Stromal cell of bone marrow (primary cell): Measurements from ENCODE around the gene MRPL39.
"Not testable (repeated sequence)": the region's sequence is repeated elsewhere in the genome, so short reads cannot be mapped to it uniquely, and the experiment has no call there.

Experiments
- DNase-seq: peaks from one replicate; pipeline ENCODE4 v3.0.0-alpha.2; 2012; ENCODE audit warnings: low read depth

Gene MRPL39

DNA sequence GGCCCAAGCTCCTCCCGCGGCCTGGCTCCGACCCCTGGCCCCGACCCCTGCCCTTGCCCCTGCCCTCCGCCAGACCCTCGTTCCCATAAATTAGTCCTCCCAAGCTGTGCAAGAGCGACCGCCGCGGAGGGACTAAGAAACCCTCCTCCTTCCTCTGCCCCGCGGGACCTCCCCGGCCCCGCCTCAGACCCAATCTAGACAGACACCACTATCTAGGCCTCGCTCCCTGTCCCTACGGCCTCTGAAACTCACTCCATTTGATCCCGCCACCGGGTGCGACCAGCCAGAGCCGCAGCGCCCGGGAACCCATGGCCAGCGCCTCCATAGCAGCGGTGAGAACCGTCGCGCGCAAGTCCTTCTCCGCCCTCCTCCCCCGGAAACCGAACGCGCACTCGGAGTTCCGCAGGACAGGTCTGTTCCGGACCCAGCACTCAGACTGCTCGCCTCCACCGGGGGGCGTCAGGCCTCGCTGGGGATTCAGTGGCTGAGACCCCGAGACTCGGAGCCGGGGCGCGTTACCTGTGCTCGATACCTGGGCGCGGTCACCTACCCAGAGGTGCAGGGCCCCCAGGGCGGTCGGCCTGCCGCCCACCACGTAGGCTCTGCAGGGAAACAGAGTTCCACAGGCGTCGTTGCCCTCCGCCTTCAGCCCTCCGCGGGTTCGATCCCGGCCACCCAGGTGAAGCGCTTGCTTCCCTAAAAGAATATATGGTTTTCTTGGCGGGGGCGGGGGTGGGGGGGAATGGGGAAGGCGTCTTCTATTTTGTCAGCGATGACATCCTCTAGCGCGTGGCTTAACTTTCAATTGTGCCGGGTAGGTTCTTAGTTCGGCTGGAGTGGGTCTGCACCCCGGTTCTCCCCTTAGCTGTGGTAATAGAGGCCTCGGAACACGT, at the start of gene MRPL39:
Gene MRPL39, minus strand, starts transcription at position 331 of the 893 bp plus-strand sequence. Its CDS starts 6 bp downstream, at position 325.
- peak; percentile 69 for DNase-seq

DNA sequence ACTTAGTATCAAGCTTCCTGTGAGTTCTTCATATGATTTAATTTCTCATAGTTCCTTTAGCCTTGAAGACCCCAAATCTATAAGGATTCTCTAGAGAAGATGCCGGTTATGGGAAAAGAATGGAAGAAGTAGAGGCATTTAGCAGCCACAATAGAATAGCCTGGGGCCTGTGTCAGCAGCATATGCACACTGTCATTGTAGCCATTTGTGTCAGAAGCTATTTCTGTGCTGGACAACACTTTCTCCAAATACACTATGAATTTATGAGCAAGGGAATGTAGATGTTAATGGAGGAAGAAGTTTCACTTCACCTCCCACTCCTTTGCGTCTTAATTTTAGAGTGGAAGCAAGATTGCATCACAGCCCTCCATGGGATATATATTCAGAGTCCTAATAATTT, 49.1 kb upstream of the MRPL39 start:
- no peak for DNase-seq

DNA sequence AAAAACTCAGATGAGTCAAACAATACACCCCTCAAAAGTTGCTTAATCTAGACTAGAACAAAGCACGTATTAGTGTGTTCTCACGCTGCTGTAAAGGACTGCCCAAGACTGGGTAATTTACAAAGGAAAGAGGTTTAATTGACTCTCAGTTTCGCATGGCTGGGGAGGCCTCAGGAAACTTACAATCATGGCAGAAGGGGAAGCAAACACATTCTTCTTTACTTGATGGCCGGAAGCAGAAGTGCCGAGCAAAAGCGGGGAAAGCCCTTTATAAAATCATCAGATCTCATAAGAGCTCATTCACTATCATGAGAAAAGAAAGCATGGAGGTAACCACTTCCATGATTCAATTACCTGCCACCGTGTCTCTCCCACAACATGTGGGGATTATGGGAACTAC, 41.9 kb upstream of the MRPL39 start:
- DNase-seq: no peak

DNA sequence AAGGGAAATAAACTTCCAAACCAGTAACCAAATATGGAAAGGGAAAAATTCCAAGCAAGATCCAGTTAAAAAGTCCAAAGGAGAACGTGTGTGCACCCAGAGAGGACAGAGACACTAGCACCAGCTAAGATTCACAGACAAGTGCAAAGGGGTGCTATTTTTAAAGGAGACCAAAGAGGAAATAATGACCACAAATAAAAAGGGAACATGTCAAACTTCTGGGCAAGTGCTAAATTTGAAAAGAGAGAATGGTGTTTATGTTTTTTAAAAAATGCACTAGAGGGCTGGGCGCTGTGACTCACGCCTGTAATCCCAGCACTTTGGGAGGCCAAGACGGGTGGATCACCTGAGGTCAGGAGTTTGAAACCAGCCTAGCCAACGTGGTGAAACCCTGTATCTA, 40.4 kb upstream of the MRPL39 start:
- DNase-seq: no peak

DNA sequence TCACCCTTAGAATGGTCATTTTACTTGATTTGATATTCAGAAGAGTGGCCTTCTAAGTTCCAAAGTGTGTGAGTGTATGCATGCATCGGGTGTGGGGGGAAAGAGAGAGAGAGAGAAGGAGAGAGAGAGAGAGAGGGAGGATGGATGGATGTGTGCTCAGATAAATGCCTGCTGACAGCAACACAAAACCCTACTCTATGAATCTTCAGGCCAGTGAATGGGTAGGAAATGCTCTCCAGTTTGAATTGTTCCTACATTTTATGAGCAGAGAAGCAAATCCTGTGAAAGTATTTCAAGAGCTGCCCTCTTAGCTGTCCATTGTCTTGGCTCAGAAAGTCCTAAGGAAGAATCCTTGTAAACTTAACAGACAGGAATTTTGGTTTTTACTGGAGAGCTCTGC, 39.2 kb upstream of the MRPL39 start:
- DNase-seq: no peak

DNA sequence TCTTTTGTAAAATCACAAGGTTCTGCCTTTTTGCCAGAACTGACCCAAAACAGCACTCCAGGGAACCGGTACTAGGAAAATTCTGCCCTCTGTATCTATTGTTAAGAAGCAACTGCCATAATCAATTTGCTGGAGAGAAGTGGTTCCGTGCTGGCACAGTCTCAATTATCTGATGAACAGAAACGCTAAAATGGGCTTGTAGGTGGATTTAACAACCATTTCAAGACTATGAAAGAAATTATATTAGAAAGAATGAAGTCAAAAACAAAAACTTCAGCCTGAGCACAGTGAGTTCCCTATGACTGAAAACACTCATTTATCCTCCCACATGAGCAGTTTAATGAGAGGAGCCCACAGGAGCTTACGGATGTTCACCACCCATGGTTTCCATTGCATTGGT, 36.2 kb upstream of the MRPL39 start:
- no peak for DNase-seq

DNA sequence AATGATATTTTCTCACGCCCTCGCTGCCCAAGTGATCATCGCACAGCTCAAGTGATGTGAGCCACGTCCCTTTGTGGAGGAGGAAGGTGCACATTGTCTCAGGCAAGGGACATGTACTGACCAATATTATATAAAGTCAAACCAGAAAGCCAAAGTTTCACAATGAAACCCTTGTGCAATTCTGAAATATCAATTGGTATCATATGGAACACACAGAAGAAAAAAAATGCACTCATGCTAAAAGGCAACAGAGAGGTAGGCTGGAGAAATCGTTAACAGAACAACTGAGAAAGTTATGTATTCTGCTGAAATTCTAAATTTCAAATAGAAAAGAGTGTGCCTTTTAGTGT, 33.6 kb upstream of the MRPL39 start:
- no peak for DNase-seq

DNA sequence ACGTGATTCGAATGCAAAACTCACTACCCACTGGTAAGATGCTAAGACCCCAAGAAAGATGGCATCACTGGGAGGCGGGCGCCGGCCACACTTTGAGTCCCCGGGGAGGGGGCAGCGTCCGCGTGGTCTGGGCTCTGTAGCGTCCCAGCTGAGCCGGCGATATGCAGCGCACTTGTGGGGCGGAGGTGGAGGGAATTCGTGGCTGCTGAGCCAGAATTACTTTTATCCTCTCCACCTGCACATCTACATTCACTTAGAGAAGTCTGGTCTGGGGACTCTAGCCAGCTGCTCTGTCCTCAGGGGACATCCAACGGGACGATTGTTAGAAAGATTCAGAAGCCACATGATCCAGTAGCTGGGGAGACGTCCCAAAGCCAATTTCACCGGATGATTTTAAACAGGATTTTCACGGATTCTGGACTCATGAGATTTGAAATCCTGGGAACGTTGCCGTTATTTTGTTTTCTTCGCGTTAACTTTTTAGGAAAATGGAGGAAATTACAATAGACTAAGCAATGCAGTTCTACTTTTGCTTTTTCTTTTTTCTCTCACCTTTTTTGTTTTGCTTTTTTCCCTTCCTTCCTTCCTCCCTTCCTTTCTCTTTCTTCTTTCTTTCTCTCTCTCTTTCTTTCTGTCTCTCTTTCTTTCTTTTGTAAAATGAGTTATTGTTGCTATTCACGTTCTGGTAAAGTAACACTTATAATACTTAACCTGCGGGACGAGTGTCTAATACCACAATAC, 33.1 kb upstream of the MRPL39 start:
- DNase-seq: no peak

DNA sequence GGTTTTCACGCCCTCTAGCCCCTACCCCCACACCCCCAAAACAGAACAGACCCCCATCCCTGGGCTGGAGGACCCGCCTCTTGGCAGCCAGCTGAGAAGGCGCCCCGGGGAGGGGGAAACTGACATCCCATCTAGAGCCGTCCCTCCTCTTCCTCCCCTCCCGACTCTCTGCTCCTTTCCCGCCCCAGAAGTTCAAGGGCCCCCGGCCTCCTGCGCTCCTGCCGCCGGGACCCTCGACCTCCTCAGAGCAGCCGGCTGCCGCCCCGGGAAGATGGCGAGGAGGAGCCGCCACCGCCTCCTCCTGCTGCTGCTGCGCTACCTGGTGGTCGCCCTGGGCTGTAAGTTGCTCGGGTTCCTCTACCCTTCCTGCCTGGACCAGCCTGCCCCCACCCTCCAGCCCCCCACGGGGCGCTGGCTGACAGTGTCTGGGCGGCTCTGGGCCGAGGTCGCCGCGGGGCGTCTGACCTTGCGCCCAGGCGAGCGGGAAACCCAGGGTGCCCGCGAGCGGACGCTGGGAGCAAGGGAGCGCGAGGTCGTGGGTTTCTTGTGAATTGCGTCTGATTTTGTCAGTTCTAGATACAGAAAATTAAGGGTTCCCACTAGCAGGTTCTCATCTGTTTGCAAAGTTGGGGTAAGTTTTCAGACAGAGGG, 32.4 kb upstream of the MRPL39 start:
- no peak for DNase-seq

DNA sequence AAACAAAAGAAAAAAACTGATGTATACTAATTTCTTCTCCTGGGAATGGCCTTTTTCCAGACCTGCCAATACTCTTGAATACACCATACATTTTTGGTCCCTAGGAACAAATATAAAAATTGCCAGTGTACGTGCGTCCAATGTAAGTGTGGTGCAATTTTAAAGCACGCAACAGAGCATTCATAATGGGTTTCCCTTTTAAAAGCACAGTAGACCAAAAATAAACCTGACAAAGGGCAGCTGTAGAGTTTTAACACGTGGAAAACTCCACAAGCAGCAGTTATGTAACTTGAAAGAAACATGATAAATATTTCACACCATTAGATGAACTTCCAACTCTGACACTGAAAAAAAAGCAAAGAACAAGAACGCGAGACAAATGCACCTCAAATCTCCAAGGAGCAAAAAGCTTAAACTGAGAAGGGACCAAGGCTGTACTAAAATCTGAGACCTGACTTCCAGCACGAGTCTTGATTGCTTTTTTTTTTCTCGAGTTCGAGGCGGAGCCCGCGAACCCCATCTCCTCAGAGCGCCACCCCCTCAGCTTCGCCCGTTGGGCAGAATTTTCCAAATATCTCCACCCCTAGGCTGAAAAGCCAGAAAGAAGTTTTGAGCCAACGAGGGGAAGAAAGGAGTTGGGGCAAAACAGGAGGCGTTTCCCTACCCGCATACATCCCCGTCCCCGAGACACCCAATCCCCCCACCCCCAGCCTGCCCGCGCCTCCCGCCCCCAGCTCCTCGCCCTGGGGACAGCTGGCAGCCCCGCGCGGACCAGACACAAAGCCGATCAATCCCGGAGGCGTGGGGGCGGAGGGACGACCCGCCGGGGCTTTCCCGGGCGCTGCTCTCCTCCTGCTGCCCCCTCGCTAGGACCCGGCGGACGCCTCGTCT, 31.6 kb upstream of the MRPL39 start, which contains the start of gene JAM2:
Gene JAM2, plus strand, starts transcription at position 599 of the 891 bp plus-strand sequence. CDS start 564 bp downstream, outside the sequence.
- no peak for DNase-seq

DNA sequence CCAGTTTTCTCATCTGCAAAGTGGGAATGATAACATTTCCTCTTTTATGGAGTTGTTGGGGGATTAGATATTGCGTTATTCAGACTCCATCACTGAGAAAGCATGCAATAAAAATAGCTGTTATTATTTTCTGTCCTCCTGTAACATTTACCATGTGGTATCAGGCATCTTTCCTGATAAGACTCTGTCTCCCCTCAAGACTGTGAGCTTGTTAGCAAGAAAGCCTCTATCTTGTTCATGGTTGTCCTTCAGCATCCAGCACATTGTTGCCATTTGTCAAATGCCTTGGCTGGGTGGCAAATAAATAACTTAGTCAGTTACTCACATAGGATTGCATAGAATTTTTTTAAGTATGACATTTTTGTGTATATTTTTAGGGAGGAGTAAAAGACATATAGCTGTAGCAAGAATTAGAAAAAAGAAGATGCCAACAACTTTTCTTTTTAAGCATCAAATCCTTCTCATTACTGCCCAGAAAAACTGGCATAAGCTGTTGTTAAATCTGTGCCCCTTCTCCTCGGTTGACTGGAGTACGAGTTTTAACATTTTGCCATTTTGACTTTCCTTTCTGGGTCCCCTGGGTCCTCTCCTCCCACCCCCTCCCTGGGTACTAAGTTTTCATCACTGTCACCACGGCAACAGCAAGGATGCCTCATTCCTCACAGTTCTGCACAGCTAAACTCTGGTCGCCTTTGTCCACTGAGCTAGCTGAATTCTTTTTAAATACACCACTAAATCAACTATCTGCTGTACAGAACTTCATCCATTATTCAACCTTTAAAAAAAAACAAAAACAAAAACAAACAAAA, 30.8 kb upstream of the MRPL39 start:
- no peak for DNase-seq

DNA sequence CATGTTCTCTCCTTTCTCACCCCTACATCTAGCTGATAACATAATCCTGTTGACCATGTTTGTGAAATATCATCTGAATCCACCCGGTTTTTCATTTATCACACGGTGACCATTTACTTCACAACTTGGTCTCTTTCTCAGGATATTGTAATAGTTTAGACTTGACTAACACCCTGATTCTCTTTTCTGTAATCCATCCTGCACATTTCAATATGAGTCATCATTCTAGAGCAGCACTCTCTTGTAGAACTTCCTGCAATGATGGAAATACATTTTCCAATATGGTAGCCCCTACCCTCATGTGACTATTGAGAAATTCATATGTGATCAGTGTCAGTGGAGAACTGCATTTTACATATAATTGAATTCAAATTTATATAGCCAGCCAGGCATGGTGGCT, 29.4 kb upstream of the MRPL39 start:
- DNase-seq: no peak

DNA sequence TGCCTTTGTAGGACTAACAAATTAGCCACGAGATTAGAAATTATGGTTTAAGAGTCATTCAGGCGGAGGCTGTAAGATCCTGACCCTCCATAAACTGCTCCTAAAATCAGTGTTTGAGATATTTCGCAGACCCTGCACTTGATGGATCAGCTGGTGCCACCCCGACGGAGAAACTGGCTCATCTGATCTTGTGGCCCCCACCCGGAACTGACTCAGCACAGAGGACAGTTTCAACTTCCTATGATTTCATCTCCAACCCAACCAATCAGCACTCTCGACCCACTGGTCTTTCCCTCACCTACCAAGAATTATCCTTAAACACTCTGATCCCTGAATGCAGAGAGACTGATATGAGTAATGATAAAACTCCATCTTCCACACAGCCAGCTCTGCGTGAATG, 28.0 kb upstream of the MRPL39 start:
- DNase-seq: no peak

DNA sequence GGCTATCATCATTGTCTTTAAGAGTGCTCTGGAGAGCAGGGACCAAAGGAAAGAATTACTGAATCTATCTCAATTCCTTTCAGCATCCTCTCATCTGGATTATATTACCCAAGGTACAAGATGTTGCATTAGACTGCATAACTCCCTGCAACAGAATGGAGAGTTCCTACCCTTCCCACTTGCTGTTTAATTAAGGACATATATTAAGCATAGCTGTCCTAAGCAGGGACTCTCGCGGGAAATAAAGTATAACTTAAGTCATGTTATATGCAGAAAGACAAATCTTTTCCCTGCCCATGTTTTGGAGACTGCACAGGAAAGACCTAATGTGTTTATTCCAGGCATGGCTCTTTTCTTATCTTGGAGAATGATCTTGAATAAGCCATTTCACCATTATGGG, 25.0 kb upstream of the MRPL39 start:
- no peak for DNase-seq

DNA sequence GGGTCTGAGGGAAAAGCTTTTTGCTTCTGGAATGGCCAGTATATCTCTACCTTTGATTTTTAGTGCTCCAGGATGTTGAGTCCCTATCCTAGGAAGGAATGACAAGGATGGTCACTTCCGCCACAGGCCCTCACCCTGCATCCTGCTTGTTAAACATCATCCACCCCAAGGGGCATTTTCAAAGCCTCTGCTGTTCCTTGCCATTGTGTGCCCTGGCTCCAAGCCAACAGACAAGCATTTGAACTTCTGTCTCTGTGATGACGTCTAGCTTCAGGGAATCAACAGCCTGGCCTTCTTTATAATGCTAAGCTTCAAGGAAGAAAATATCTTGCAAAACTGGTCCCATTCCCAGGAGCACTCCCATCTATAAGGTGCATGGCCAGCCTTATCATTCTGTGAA, 19.5 kb upstream of the MRPL39 start:
- no peak for DNase-seq

DNA sequence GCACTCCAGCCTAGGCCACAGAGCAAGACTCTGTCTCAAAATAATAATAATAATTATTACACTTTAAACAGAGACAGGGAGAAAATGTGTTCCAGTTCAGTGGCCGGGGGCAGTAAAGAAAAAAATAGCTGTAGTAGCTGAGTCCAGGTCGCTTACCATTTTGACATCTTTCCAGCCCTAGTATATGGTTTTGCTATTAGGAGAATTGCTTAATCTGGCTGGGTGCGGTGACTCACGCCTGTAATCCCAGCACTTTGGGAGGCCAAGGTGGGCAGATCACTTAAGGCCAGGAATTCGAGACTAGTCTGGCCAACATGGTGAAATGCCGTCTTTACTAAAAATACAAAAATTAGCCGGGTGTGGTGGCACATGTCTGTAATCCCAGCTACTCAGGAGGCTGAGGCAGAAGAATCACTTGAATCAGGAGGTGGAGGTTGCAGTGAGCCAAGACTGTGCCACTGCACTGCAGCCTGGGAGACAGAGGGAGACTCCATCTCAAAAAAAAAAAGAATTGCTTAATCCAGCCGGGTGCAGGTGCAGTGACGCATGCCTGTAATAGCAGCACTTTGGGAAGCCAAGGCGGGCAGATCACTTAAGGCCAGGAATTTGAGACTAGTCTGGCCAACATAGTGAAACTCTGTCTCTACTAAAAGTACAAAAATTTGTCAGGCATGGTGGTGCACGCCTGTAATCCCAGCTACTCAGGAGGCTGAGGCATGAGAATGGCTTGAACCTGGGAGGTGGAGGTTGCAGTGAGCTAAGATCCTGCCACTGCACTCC, 18.7 kb upstream of the MRPL39 start:
- DNase-seq: not testable (repeated sequence)

DNA sequence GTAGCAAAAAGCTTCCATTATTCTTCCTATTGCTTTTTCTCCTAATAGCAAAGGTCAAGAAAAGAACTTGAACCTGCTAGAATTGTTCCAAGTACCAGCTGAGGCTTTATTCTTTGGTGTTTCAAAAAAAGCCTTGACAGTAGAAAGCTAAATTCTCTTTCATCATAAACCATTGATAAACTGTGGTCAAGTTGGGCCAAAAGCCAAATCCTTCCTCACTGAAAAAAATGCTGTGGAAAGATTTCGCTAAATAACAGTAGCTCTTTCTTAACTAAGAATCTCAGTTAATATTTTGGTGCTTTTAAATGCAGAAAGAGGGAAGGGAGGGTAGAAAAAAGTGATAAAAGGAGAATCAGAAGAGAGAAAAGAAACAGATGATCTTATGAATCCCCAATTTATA, 17.8 kb upstream of the MRPL39 start:
- DNase-seq: no peak

DNA sequence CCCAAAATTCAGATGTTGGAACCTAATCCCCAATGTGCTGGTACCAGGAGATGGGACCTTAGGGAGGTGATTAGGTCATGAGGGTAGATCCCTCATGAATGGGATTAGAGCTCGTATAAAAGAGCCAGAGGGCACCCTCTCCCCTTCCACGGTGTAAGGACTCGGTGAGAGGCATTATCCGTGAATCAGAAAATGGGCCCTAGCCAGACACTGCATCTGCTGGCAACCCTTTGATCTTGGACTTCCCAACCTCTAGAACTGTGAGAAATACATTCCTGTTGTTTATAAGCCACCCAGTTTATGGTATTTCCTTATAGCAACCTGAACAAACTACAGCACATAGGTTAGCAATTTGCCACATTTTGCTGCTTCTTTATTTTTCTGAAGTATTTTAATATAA, 17.2 kb upstream of the MRPL39 start:
- DNase-seq: no peak

DNA sequence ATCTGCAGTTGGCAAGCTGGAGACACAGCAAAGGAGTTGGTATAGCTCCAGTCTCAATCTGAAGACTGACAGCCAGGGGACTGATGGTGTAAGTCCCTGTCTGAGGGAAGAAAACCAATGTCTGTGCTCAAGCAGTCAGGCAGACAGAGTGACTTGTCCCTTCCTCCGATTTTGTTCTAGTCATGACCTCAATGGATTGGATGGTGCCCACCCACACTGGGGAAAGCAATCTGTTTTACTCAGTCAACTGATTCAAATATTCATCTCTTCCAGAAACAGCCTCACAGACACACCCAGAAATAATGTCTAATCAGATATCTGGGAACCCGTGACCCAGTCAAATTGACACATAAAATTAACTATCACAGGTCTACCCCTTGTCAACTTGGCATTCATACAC, 11.9 kb upstream of the MRPL39 start:
- no peak for DNase-seq

DNA sequence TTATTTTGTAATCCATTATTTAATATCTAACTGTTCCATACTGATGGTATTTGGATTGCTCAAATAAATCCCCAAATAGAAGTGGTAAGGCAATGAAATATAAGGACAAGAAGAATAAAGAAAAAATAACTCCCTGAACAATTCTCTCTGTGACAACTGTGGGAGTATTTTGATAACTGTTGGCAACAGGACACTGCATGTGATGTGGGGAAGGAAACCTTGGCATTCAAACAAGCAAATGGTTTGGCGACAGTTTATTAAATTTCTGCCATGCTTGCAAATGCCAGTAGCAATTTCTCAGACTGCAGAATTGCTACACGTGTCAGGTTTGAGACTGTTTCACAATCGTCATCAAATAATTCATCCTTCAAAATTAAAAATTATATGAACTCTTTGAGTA, 8.6 kb upstream of the MRPL39 start:
- DNase-seq: no peak
